H1 (cell line): ENCODE measurements around the gene RCOR2.

Experiments
- ATF3 ChIP-seq: IDR thresholded peaks from 2 replicates; pipeline ENCODE4 v1.6.1; 2011; ENCODE audit warnings: low read depth, mild to moderate bottlenecking, low read length; ENCODE audit not compliant: insufficient read depth
- BCL11A ChIP-seq, 2 experiments: IDR thresholded peaks; one replicate each; pipeline ENCODE4 v1.6.1; 2011; ENCODE audit warnings: low read depth in 2 of 2, low read length in 2 of 2, mild to moderate bottlenecking in 2 of 2
- CEBPB ChIP-seq: IDR thresholded peaks from 2 replicates; pipeline ENCODE4 v1.6.1; 2012; ENCODE audit warnings: low read depth, low read length
- CHD2 ChIP-seq: IDR thresholded peaks from 2 replicates; pipeline ENCODE4 v1.6.1; 2012; ENCODE audit warnings: low read length, improper control_type of control experiment
- CTCF ChIP-seq, 3 experiments: IDR thresholded peaks; 1 replicate in 2 of 3; 2 replicates in 1 of 3; pipeline versions ENCODE4 v1.5.1 to v1.6.1; 2011; ENCODE audit warnings: low read length in 3 of 3, mild to moderate bottlenecking in 3 of 3, inconsistent platforms in 2 of 3, low read depth in 1 of 3, moderate library complexity in 1 of 3; ENCODE audit not compliant: insufficient read depth in 1 of 3; ENCODE audit errors: control extremely low read depth in 1 of 3
- EP300 ChIP-seq, 2 experiments: IDR thresholded peaks; 1 replicate in 1 of 2; 2 replicates in 1 of 2; pipeline ENCODE4 v1.6.1; 2011 to 2012; ENCODE audit warnings: low read depth in 2 of 2, low read length in 2 of 2, mild to moderate bottlenecking in 2 of 2, borderline replicate concordance in 1 of 2, inconsistent platforms in 1 of 2, moderate library complexity in 1 of 2
- MAX ChIP-seq: IDR thresholded peaks from 2 replicates; pipeline ENCODE4 v1.6.1; 2012; ENCODE audit warnings: inconsistent platforms
- RFX5 ChIP-seq: IDR thresholded peaks from 2 replicates; pipeline ENCODE4 v1.6.1; 2011; ENCODE audit warnings: low read depth, low read length, improper control_type of control experiment, borderline replicate concordance
- SIN3A ChIP-seq, 2 experiments: IDR thresholded peaks in 1 of 2; conservative IDR thresholded peaks in 1 of 2; 2 replicates each; pipeline ENCODE4 v1.6.1; 2011 to 2012; ENCODE audit warnings: low read length in 2 of 2, improper control_type of control experiment in 1 of 2, low read depth in 1 of 2, mild to moderate bottlenecking in 1 of 2
- SP1 ChIP-seq: IDR thresholded peaks from 2 replicates; pipeline ENCODE4 v1.6.1; 2011; ENCODE audit warnings: low read depth, low read length
- TBP ChIP-seq: IDR thresholded peaks from 2 replicates; pipeline ENCODE4 v1.6.1; 2011; ENCODE audit warnings: low read depth, low read length, improper control_type of control experiment

GRCh38 chr11:63901660-63902059 is 15.3 kb downstream of the RCOR2 start:
- TF ChIP-seq CTCF (IDR thresholded peaks at IDR 0.05; ENCODE audit: control extremely low read depth in 1 of 3, insufficient read depth in 1 of 3, low read depth in 1 of 3, low read length in 3 of 3) (peak; percentile 59 to 67 (median 67)), SIN3A (conservative IDR thresholded peaks at IDR 0.05 in 1 of 2, IDR thresholded peaks at IDR 0.05 in 1 of 2; ENCODE audit: low read depth in 1 of 2, low read length in 2 of 2) (no peak), MAX (no peak), EP300 (IDR thresholded peaks at IDR 0.05; ENCODE audit: borderline replicate concordance in 1 of 2, low read depth in 2 of 2, low read length in 2 of 2) (no peak), ATF3 (no peak), CEBPB (no peak), TBP (no peak), SP1 (no peak), RFX5 (no peak), CHD2 (no peak), BCL11A (IDR thresholded peaks at IDR 0.05; ENCODE audit: low read depth in 2 of 2, low read length in 2 of 2) (no peak)
